ENCODE data around the gene COG2. TPM values are rescaled to one million over a fixed set of nuclear protein-coding genes. Genes with fewer than 3 reads are reported as not detected.
A peak's percentile ranks its signal among the peaks of the same experiment; 100 is the strongest.

Gene COG2
- total and polyA plus RNA-seq, 2 of the 13 experiments (the other 11 are each of a cell fraction or from before 2014, with no cell fraction given) = 16.8 to 36.3 TPM

DNA sequence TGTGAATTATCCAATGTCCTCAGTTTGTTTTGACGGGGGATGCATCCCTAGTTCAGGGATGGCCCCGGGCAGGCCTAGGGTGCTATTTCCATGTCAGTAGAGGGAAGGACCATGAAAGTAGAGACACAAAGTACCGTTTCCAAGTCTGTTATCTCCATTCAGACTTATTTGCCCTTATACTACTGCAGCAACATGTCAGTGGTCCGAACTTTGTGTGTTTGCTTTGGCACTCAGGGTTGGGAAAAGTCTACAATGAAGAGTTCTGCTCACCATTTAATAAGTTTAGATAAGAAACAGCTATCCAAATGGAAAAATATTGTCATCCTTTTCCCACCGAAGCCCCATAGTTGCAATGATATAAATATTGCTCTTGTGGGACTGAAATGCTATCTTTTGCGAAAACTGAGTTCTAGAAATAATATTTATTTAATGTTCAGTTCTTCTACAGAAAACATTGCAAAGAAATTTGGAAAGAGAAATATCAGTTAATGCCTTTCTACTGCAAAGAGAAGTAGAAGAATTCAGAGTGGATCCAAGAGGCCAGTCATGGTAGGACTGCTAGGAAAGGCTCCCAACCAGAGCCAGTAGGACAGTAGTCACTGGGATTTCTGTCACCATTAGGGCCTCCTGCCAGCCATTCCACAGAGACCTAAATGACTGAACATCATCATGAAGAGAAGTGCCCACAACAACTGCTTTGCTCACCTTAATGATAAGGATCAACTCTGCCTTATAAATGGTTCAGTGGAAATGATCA is 83.2 kb downstream of the COG2 start (continued):
- TF ChIP-seq, protein P1, sequence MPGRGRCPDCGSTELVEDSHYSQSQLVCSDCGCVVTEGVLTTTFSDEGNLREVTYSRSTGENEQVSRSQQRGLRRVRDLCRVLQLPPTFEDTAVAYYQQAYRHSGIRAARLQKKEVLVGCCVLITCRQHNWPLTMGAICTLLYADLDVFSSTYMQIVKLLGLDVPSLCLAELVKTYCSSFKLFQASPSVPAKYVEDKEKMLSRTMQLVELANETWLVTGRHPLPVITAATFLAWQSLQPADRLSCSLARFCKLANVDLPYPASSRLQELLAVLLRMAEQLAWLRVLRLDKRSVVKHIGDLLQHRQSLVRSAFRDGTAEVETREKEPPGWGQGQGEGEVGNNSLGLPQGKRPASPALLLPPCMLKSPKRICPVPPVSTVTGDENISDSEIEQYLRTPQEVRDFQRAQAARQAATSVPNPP (CRISPR knock-in tag; IDR thresholded peaks at IDR 0.05) = no peak
- TF ChIP-seq, protein P2, sequence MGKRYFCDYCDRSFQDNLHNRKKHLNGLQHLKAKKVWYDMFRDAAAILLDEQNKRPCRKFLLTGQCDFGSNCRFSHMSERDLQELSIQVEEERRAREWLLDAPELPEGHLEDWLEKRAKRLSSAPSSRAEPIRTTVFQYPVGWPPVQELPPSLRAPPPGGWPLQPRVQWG (CRISPR knock-in tag; IDR thresholded peaks at IDR 0.05; ENCODE audit: borderline replicate concordance, low read depth) = no peak
- TF ChIP-seq DMAP1 (CRISPR knock-in tag; IDR thresholded peaks at IDR 0.05) (0 out of 2 replicates have a peak, but pooled peaks have one; percentile 24), ESRRA (CRISPR knock-in tag; IDR thresholded peaks at IDR 0.05; ENCODE audit: low read depth) (no peak), HDAC2 (CRISPR knock-in tag; IDR thresholded peaks at IDR 0.05) (peak; percentile 85), MTF1 (CRISPR knock-in tag; IDR thresholded peaks at IDR 0.05) (no peak), ZNF441 (CRISPR knock-in tag; IDR thresholded peaks at IDR 0.05; ENCODE audit: borderline replicate concordance) (no peak), TCF7 (IDR thresholded peaks at IDR 0.05; ENCODE audit: low read depth) (peak; percentile 51)
- TF ChIP-seq, protein P3, sequence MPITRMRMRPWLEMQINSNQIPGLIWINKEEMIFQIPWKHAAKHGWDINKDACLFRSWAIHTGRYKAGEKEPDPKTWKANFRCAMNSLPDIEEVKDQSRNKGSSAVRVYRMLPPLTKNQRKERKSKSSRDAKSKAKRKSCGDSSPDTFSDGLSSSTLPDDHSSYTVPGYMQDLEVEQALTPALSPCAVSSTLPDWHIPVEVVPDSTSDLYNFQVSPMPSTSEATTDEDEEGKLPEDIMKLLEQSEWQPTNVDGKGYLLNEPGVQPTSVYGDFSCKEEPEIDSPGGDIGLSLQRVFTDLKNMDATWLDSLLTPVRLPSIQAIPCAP (CRISPR knock-in tag; IDR thresholded peaks at IDR 0.05; ENCODE audit: low read depth) = no peak
- TF ChIP-seq, protein P4, sequence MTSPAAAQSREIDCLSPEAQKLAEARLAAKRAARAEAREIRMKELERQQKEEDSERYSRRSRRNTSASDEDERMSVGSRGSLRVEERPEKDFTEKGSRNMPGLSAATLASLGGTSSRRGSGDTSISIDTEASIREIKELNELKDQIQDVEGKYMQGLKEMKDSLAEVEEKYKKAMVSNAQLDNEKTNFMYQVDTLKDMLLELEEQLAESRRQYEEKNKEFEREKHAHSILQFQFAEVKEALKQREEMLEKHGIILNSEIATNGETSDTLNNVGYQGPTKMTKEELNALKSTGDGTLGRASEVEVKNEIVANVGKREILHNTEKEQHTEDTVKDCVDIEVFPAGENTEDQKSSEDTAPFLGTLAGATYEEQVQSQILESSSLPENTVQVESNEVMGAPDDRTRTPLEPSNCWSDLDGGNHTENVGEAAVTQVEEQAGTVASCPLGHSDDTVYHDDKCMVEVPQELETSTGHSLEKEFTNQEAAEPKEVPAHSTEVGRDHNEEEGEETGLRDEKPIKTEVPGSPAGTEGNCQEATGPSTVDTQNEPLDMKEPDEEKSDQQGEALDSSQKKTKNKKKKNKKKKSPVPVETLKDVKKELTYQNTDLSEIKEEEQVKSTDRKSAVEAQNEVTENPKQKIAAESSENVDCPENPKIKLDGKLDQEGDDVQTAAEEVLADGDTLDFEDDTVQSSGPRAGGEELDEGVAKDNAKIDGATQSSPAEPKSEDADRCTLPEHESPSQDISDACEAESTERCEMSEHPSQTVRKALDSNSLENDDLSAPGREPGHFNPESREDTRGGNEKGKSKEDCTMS (CRISPR knock-in tag; conservative IDR thresholded peaks at IDR 0.05) = no peak
- TF ChIP-seq, protein P5, sequence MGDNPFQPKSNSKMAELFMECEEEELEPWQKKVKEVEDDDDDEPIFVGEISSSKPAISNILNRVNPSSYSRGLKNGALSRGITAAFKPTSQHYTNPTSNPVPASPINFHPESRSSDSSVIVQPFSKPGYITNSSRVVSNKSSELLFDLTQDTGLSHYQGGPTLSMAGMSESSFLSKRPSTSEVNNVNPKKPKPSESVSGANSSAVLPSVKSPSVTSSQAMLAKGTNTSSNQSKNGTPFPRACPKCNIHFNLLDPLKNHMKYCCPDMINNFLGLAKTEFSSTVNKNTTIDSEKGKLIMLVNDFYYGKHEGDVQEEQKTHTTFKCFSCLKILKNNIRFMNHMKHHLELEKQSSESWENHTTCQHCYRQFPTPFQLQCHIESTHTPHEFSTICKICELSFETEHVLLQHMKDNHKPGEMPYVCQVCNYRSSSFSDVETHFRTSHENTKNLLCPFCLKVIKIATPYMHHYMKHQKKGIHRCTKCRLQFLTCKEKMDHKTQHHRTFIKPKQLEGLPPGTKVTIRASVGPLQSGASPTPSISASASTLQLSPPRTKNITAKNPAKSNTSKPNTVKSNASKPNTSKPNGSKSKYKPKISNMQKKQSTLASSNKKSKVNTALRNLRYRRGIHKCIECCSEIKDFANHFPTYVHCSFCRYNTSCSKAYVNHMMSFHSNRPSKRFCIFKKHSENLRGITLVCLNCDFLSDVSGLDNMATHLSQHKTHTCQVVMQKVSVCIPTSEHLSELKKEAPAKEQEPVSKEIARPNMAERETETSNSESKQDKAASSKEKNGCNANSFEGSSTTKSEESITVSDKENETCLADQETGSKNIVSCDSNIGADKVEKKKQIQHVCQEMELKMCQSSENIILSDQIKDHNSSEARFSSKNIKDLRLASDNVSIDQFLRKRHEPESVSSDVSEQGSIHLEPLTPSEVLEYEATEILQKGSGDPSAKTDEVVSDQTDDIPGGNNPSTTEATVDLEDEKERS (CRISPR knock-in tag; IDR thresholded peaks at IDR 0.05) = no peak
- TF ChIP-seq, protein P6, sequence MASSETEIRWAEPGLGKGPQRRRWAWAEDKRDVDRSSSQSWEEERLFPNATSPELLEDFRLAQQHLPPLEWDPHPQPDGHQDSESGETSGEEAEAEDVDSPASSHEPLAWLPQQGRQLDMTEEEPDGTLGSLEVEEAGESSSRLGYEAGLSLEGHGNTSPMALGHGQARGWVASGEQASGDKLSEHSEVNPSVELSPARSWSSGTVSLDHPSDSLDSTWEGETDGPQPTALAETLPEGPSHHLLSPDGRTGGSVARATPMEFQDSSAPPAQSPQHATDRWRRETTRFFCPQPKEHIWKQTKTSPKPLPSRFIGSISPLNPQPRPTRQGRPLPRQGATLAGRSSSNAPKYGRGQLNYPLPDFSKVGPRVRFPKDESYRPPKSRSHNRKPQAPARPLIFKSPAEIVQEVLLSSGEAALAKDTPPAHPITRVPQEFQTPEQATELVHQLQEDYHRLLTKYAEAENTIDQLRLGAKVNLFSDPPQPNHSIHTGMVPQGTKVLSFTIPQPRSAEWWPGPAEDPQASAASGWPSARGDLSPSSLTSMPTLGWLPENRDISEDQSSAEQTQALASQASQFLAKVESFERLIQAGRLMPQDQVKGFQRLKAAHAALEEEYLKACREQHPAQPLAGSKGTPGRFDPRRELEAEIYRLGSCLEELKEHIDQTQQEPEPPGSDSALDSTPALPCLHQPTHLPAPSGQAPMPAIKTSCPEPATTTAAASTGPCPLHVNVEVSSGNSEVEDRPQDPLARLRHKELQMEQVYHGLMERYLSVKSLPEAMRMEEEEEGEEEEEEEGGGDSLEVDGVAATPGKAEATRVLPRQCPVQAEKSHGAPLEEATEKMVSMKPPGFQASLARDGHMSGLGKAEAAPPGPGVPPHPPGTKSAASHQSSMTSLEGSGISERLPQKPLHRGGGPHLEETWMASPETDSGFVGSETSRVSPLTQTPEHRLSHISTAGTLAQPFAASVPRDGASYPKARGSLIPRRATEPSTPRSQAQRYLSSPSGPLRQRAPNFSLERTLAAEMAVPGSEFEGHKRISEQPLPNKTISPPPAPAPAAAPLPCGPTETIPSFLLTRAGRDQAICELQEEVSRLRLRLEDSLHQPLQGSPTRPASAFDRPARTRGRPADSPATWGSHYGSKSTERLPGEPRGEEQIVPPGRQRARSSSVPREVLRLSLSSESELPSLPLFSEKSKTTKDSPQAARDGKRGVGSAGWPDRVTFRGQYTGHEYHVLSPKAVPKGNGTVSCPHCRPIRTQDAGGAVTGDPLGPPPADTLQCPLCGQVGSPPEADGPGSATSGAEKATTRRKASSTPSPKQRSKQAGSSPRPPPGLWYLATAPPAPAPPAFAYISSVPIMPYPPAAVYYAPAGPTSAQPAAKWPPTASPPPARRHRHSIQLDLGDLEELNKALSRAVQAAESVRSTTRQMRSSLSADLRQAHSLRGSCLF (CRISPR knock-in tag; IDR thresholded peaks at IDR 0.05; ENCODE audit: borderline replicate concordance) = no peak
- TF ChIP-seq, protein P7, sequence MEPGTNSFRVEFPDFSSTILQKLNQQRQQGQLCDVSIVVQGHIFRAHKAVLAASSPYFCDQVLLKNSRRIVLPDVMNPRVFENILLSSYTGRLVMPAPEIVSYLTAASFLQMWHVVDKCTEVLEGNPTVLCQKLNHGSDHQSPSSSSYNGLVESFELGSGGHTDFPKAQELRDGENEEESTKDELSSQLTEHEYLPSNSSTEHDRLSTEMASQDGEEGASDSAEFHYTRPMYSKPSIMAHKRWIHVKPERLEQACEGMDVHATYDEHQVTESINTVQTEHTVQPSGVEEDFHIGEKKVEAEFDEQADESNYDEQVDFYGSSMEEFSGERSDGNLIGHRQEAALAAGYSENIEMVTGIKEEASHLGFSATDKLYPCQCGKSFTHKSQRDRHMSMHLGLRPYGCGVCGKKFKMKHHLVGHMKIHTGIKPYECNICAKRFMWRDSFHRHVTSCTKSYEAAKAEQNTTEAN (CRISPR knock-in tag; conservative IDR thresholded peaks at IDR 0.05) = no peak
